Measurements from ENCODE around the gene HSPB1. TPM values are rescaled to one million over a fixed set of nuclear protein-coding genes. Genes with fewer than 3 reads are reported as not detected.
A peak's percentile ranks its signal among the peaks of the same experiment; 100 is the strongest.
"Not testable (repeated sequence)": the region's sequence is repeated elsewhere in the genome, so short reads cannot be mapped to it uniquely, and the experiment has no call there.

Gene HSPB1
- total RNA-seq, 6 experiments from 2014 or later, result 1,016 to 1,211 (median 1,126) TPM

- no peaks in the 10 kb centered on the region for H3K36me3 Mint-ChIP-seq (ENCODE audit: low read depth)
- no peak overlapping the region; the same call in 1 of the 2 replicates for H3K4me3 Mint-ChIP-seq
- H3K9me3 Mint-ChIP-seq, result no peaks in the 10 kb centered on the region
- H3K27me3 Mint-ChIP-seq (ENCODE audit: insufficient read depth), result peaks cover 27% of the 10 kb centered on the region
- H3K4me1 Mint-ChIP-seq (ENCODE audit: low read depth), result peaks cover 4% of the 10 kb centered on the region; the same call in 1 of the 2 replicates
- TF ChIP-seq CTCF (IDR thresholded peaks at IDR 0.05), result no peak
- DNase-seq, result no peak
- no peak overlapping the region for H3K27ac Mint-ChIP-seq
These were observed 34.6 kb upstream of the HSPB1 start for GRCh38 chr7:76267894-76268183.

GRCh38 chr7:76268376-76268775, 34.1 kb upstream of the HSPB1 start:
- DNase-seq, result no peak
- Mint-ChIP-seq H3K27ac (no peak overlapping the region), H3K9me3 (no peaks in the 10 kb centered on the region), H3K36me3 (ENCODE audit: low read depth) (no peaks in the 10 kb centered on the region), H3K4me1 (ENCODE audit: low read depth) (peaks cover 4% of the 10 kb centered on the region; the same call in 1 of the 2 replicates), H3K4me3 (peak overlapping the region; percentile 61), H3K27me3 (ENCODE audit: insufficient read depth) (peaks cover 32% of the 10 kb centered on the region)
- no peak for TF ChIP-seq CTCF (IDR thresholded peaks at IDR 0.05)

DNA sequence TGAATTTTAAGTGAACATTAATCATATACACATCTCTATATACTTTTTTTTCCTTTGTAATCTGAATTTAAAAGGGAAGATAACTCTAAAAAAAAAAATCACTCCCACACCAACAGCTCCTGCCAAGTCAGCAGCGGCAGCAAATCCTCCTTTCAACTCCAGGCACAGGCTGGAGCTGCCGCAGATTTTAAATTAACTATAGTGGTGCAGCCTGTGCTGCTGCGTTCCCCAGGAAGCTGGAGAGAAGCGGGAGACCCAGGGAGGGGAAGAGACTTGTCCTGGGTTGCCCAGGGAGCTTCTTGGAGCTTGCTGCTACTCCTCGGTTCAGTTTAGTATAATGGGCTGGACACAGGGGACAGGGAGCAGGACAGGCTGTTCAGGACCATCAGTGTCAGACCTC, 32.6 kb upstream of the HSPB1 start:
- no peak overlapping the region for H3K4me3 Mint-ChIP-seq
- H3K27ac Mint-ChIP-seq, result no peak overlapping the region
- H3K27me3 Mint-ChIP-seq (ENCODE audit: insufficient read depth), result peaks cover 46% of the 10 kb centered on the region
- no peaks in the 10 kb centered on the region for H3K36me3 Mint-ChIP-seq (ENCODE audit: low read depth)
- no peak for DNase-seq
- no peaks in the 10 kb centered on the region for H3K9me3 Mint-ChIP-seq
- no peak for TF ChIP-seq CTCF (IDR thresholded peaks at IDR 0.05)
- H3K4me1 Mint-ChIP-seq (ENCODE audit: low read depth), result peaks cover 4% of the 10 kb centered on the region; the same call in 1 of the 2 replicates

DNA sequence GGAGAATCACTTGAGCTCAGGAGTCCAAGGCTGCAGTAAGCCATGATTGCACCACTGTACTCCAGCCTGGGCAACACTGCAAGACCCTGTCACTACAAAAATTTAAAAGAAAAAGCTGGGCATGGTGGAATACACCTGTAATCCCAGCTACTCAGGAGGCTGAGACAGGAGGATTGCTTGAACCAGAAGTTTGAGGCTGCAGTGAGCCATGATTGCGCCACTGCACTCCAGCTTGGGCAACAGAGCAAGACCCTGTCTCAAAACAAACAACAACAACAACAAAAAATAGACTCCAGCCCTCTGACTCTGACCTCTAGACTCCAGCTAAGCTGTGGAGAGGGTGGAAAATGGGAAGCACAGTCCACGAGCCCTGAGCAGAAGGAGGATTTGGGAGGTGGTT, 31.1 kb upstream of the HSPB1 start:
- not testable (repeated sequence) for H3K4me3 Mint-ChIP-seq; H3K9me3 Mint-ChIP-seq; DNase-seq; H3K4me1 Mint-ChIP-seq (ENCODE audit: low read depth); H3K36me3 Mint-ChIP-seq (ENCODE audit: low read depth); H3K27ac Mint-ChIP-seq
- peaks cover 57% of the 10 kb centered on the region for H3K27me3 Mint-ChIP-seq (ENCODE audit: insufficient read depth)

- Mint-ChIP-seq H3K36me3 (ENCODE audit: low read depth) (no peaks in the 10 kb centered on the region), H3K9me3 (no peaks in the 10 kb centered on the region), H3K4me3 (no peak overlapping the region), H3K4me1 (ENCODE audit: low read depth) (peaks cover 4% of the 10 kb centered on the region; the same call in 1 of the 2 replicates), H3K27me3 (ENCODE audit: insufficient read depth) (peaks cover 57% of the 10 kb centered on the region), H3K27ac (no peak overlapping the region)
- TF ChIP-seq CTCF (IDR thresholded peaks at IDR 0.05), result no peak
- DNase-seq, result no peak
These were observed 30.3 kb upstream of the HSPB1 start for GRCh38 chr7:76272142-76272541.

DNA sequence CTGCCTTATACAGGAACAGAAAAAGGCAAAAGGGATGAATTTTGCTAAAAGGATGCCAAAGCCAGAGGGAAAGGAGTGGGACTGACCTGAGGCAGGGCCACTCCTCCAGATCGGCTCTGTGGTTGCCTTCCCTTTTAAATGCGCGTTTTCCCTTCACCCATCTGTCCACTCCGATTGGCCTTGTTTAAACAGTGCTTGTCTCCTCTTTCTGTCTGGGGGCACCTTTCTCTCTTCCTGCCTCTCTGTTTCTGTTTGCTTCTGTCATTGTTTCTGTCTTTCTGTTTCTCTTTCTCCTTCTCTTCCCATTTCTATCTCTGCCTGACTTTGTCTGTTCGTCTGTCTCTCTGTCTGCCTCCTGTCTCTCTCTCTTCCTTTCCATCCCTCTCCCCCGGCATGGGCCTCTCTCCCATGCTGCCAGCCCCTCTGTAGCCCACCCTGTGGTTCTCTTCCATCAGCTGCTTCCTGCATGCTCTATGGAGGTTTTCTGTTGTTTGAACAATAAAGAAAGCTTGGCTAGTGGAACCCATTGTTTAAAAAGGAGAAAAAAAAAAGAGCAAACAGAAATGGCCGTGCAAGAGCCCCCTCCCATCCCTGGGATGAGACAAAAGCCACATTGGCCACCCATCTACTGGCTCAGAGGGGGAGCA, 29.5 kb upstream of the HSPB1 start:
- Mint-ChIP-seq H3K27me3 (ENCODE audit: insufficient read depth) (peaks cover 60% of the 10 kb centered on the region), H3K4me1 (ENCODE audit: low read depth) (peaks cover 4% of the 10 kb centered on the region; the same call in 1 of the 2 replicates), H3K4me3 (no peak overlapping the region), H3K27ac (no peak overlapping the region), H3K9me3 (no peaks in the 10 kb centered on the region), H3K36me3 (ENCODE audit: low read depth) (no peaks in the 10 kb centered on the region)
- DNase-seq, result no peak
- TF ChIP-seq CTCF (IDR thresholded peaks at IDR 0.05), result no peak

All from HFFc6 (cell line).